Measurements from ENCODE around the gene ST8SIA6.
"Not testable (repeated sequence)": the region's sequence is repeated elsewhere in the genome, so short reads cannot be mapped to it uniquely, and the experiment has no call there.

ST8SIA6 gene

GRCh38 chr10:17425584-17426262 is 28.7 kb downstream of the ST8SIA6 start:
- peak; percentile 23 for DNase-seq

- no peak for DNase-seq
These were observed 30.7 kb downstream of the ST8SIA6 start for GRCh38 chr10:17423632-17424186.

GRCh38 chr10:17422931-17423330 is 31.5 kb downstream of the ST8SIA6 start:
- no peak for DNase-seq

- DNase-seq = no peak
These were observed 36.1 kb downstream of the ST8SIA6 start for GRCh38 chr10:17418249-17418648.

GRCh38 chr10:17416442-17417211 is 37.8 kb downstream of the ST8SIA6 start:
- DNase-seq = no peak

- DNase-seq = no peak
These were observed 39.2 kb downstream of the ST8SIA6 start for GRCh38 chr10:17415046-17415658.

GRCh38 chr10:17414484-17414883 is 39.9 kb downstream of the ST8SIA6 start:
- no peak for DNase-seq

- no peak for DNase-seq
These were observed 40.5 kb downstream of the ST8SIA6 start for GRCh38 chr10:17413876-17414275.

GRCh38 chr10:17412323-17412722 is 42.1 kb downstream of the ST8SIA6 start:
- DNase-seq = no peak

- no peak for DNase-seq
These were observed 43.5 kb downstream of the ST8SIA6 start for GRCh38 chr10:17410907-17411306.

- no peak for DNase-seq
These were observed 45.1 kb downstream of the ST8SIA6 start for GRCh38 chr10:17409170-17409733.

GRCh38 chr10:17407047-17407446 is 47.3 kb downstream of the ST8SIA6 start:
- DNase-seq = no peak

- no peak for DNase-seq
These were observed 48.2 kb downstream of the ST8SIA6 start for GRCh38 chr10:17406036-17406834.

- no peak for DNase-seq
These were observed 51.2 kb downstream of the ST8SIA6 start for GRCh38 chr10:17403161-17403560.

GRCh38 chr10:17402040-17402439 is 52.4 kb downstream of the ST8SIA6 start:
- DNase-seq = not testable (repeated sequence)

- no peak for DNase-seq
These were observed 58.4 kb downstream of the ST8SIA6 start for GRCh38 chr10:17396004-17396403.

GRCh38 chr10:17394854-17395253 is 59.5 kb downstream of the ST8SIA6 start:
- no peak for DNase-seq

GRCh38 chr10:17387861-17388503 is 66.4 kb downstream of the ST8SIA6 start:
- no peak for DNase-seq

- no peak for DNase-seq
These were observed 67.7 kb downstream of the ST8SIA6 start for GRCh38 chr10:17386616-17387075.

GRCh38 chr10:17386021-17386420 is 68.4 kb downstream of the ST8SIA6 start:
- DNase-seq = no peak

- DNase-seq = no peak
These were observed 69.3 kb downstream of the ST8SIA6 start for GRCh38 chr10:17385066-17385465.

All from activated CD4-positive, alpha-beta T cell treated with anti-CD3 and anti-CD28 coated beads for 1 hour (primary cell).